Measurements from ENCODE around the gene CARD11. TPM values are rescaled to one million over a fixed set of nuclear protein-coding genes. Genes with fewer than 3 reads are reported as not detected.
A peak's percentile ranks its signal among the peaks of the same experiment; 100 is the strongest.

Gene CARD11
- total RNA-seq, 5 donors from 2014 or later (not counting 1 experiment from before 2014, with no cell fraction given) = 105 to 142 (median 132) TPM

DNA sequence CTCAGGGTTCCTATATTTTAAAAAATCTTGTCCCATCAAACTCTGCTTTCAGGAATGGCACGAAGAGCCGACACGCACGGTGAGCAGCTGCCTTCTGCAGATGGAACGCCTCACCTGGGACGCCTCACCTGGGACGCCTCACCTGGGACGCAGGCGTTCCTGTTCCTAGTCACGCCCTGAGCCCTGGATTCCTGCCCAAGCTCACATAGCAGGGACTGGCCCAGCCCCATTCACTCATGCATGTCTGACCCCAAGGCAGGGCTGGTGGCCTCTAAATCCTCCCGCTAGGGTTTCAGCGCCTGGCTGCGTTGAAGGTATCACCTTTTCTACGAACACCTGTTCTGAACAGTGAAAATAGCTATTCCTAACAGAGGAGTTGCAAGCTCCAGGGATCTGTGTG is 49.8 kb downstream of the CARD11 start:
- ATAC-seq (replicated peaks in 1 of 4) (no peak), DNase-seq (no peak)
- Histone ChIP-seq H3K27ac (ENCODE audit: low read length) (no peak overlapping the region), H3K4me3 (ENCODE audit: control insufficient read depth in 1 of 2, extremely low read depth in 1 of 2, low read length in 1 of 2) (no peak overlapping the region), H3K4me1 (ENCODE audit: control insufficient read depth in 1 of 2, extremely low read depth in 1 of 2, insufficient read depth in 2 of 2, low read length in 2 of 2) (no peaks in the 10 kb centered on the region), H3K36me3 (ENCODE audit: control insufficient read depth in 2 of 2, extremely low read depth in 1 of 2, insufficient read depth in 1 of 2, low read length in 1 of 2) (peaks cover 24 to 48% of the 10 kb centered on the region in 2 donors), H3K9me3 (peaks cover 3% of the 10 kb centered on the region), H3K27me3 (replicated peaks in 1 of 2; ENCODE audit: control insufficient read depth in 2 of 2, extremely low read depth in 1 of 2, insufficient read depth in 2 of 2, low read length in 1 of 2) (no peaks in the 10 kb centered on the region)
- 92% methylated on average over 12 of the region's 14 CpGs for WGBS (ENCODE audit: insufficient coverage)
- Mint-ChIP-seq H3K4me3 (no peak overlapping the region), H3K4me1 (peaks cover 6 to 38% (median 21%) of the 10 kb centered on the region in 3 donors), H3K27ac (no peak overlapping the region), H3K36me3 (peaks cover 68% of the 10 kb centered on the region), H3K9me3 (peaks cover 0 to 24% (median 12%) of the 10 kb centered on the region in 3 donors), H3K27me3 (no peaks in the 10 kb centered on the region)
- CTCF ChIA-PET = no interaction called here
- POLR2A ChIA-PET = no interaction called here

DNA sequence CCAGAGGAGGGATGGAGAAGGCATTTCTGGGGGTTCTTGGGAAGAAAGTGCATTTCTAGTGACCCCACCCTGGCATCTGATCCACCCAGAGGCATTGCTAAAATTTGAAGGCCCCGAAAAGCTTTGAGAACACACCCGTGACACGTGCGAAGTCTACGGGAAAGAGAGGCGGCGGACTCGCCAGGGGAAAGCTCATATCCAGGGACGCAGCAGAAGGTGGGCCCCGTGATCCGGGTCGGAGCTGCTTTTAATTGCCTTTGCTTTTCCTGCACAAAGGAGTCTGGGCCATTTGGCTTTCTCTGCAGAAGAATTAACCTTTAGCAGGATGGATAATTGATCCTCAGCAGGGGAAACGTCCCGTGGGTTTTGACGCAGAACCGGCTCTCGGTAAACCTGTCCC is 50.3 kb downstream of the CARD11 start:
- Mint-ChIP-seq H3K4me1 (peaks cover 9 to 41% (median 24%) of the 10 kb centered on the region in 3 donors), H3K9me3 (peaks cover 0 to 24% (median 12%) of the 10 kb centered on the region in 3 donors), H3K27ac (no peak overlapping the region), H3K36me3 (peaks cover 68% of the 10 kb centered on the region), H3K4me3 (no peak overlapping the region), H3K27me3 (no peaks in the 10 kb centered on the region)
- Histone ChIP-seq H3K36me3 (ENCODE audit: control insufficient read depth in 2 of 2, extremely low read depth in 1 of 2, insufficient read depth in 1 of 2, low read length in 1 of 2) (peaks cover 28 to 44% of the 10 kb centered on the region in 2 donors), H3K27me3 (replicated peaks in 1 of 2; ENCODE audit: control insufficient read depth in 2 of 2, extremely low read depth in 1 of 2, insufficient read depth in 2 of 2, low read length in 1 of 2) (no peaks in the 10 kb centered on the region), H3K4me3 (ENCODE audit: control insufficient read depth in 1 of 2, extremely low read depth in 1 of 2, low read length in 1 of 2) (no peak overlapping the region), H3K27ac (ENCODE audit: low read length) (no peak overlapping the region), H3K4me1 (ENCODE audit: control insufficient read depth in 1 of 2, extremely low read depth in 1 of 2, insufficient read depth in 2 of 2, low read length in 2 of 2) (peaks cover 0 to 2% of the 10 kb centered on the region in 2 experiments), H3K9me3 (peaks cover 3% of the 10 kb centered on the region)
- WGBS (ENCODE audit: insufficient coverage) = 91% methylated on average over 15 of the region's 17 CpGs
- ATAC-seq (replicated peaks in 1 of 4) = no peak
- no peak for DNase-seq
- CTCF ChIA-PET = no interaction called here
- POLR2A ChIA-PET = no interaction called here

DNA sequence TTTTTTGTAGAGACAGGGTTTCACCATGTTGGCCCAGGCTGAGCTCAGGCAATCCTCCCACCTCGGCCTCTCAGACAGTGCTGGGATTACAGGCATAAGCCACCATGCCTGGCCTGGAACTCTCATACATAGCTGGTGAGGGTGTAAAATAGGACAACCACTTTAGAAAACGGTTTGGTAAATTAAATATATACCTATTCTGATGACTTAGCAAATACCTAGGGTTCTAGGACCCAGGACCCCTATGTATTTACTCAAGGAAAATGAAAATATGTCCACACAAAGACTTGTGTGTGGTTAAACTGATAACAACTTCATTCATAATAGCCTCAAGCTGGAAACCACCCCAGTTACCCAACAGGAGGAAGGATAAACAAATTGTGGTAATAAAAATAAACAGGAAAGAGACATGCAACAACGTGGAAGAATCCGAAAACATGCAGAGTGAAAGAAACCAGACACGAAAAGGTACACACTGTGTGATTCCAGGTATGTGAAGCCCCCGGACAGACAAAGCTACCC is 52.7 kb downstream of the CARD11 start:
- DNase-seq (no peak), ATAC-seq (replicated peaks in 1 of 4) (no peak)
- ChIA-PET POLR2A (no interaction called here), CTCF (no interaction called here)
- peaks cover 69% of the 10 kb centered on the region for H3K36me3 Mint-ChIP-seq
- 78% methylated on average over 3 of the region's 6 CpGs for WGBS (ENCODE audit: insufficient coverage)
- Histone ChIP-seq H3K36me3 (ENCODE audit: control insufficient read depth in 2 of 2, extremely low read depth in 1 of 2, insufficient read depth in 1 of 2, low read length in 1 of 2) (peaks cover 26 to 36% of the 10 kb centered on the region in 2 donors), H3K27ac (ENCODE audit: low read length) (no peak overlapping the region), H3K27me3 (replicated peaks in 1 of 2; ENCODE audit: control insufficient read depth in 2 of 2, extremely low read depth in 1 of 2, insufficient read depth in 2 of 2, low read length in 1 of 2) (no peaks in the 10 kb centered on the region), H3K4me3 (ENCODE audit: control insufficient read depth in 1 of 2, extremely low read depth in 1 of 2, low read length in 1 of 2) (no peak overlapping the region), H3K9me3 (peaks cover 3% of the 10 kb centered on the region), H3K4me1 (ENCODE audit: control insufficient read depth in 1 of 2, extremely low read depth in 1 of 2, insufficient read depth in 2 of 2, low read length in 2 of 2) (peaks cover 0 to 3% of the 10 kb centered on the region in 2 experiments)
- H3K4me3 Mint-ChIP-seq = no peak overlapping the region
- peaks cover 0 to 24% (median 10%) of the 10 kb centered on the region in 3 donors for H3K9me3 Mint-ChIP-seq
- H3K27me3 Mint-ChIP-seq = no peaks in the 10 kb centered on the region
- peaks cover 25 to 48% (median 40%) of the 10 kb centered on the region in 3 donors for H3K4me1 Mint-ChIP-seq
- H3K27ac Mint-ChIP-seq = peak overlapping the region in 1 of 2 donors; percentile 52

DNA sequence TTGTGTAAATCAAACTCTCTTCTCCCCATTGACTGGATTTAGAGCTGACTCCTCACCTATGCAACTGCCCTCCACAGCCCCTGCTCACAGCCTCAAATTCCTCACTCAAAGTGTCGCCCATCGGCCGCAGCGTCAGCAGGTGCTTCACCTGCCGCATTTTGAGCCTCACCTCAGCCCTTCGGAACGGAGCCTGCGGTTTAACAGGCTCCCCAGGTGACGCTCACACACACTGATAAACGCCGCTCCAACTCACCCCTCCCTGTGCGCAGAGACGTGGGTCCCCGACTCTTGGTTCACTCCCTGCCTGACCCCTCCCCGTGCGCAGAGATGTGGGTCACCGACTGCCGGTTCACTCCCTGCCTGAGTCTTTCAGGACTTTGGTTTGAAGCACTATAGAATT is 57.1 kb downstream of the CARD11 start:
- peaks cover 3% of the 10 kb centered on the region for H3K9me3 ChIP-seq
- ChIA-PET POLR2A (no interaction called here), CTCF (no interaction called here)
- H3K9me3 Mint-ChIP-seq = peaks cover 0 to 4% (median 3%) of the 10 kb centered on the region in 3 donors
- no peak overlapping the region for H3K4me3 Mint-ChIP-seq
- H3K36me3 Mint-ChIP-seq = peaks cover 40% of the 10 kb centered on the region
- ATAC-seq (replicated peaks in 1 of 4) = no peak
- no peaks in the 10 kb centered on the region for H3K27me3 Mint-ChIP-seq
- no peak overlapping the region for H3K4me3 ChIP-seq (ENCODE audit: control insufficient read depth in 1 of 2, extremely low read depth in 1 of 2, low read length in 1 of 2)
- H3K27ac Mint-ChIP-seq = peak overlapping the region in 1 of 2 donors; percentile 61
- no peak overlapping the region for H3K27ac ChIP-seq (ENCODE audit: low read length)
- WGBS (ENCODE audit: insufficient coverage) = 90% methylated on average over 10 of the region's 18 CpGs
- DNase-seq = no peak
- H3K27me3 ChIP-seq (replicated peaks in 1 of 2; ENCODE audit: control insufficient read depth in 2 of 2, extremely low read depth in 1 of 2, insufficient read depth in 2 of 2, low read length in 1 of 2) = no peaks in the 10 kb centered on the region
- H3K4me1 Mint-ChIP-seq = peaks cover 68 to 72% (median 70%) of the 10 kb centered on the region in 3 donors
- H3K36me3 ChIP-seq (ENCODE audit: control insufficient read depth in 2 of 2, extremely low read depth in 1 of 2, insufficient read depth in 1 of 2, low read length in 1 of 2) = peaks cover 10 to 22% of the 10 kb centered on the region in 2 donors
- peaks cover 8 to 45% of the 10 kb centered on the region in 2 experiments for H3K4me1 ChIP-seq (ENCODE audit: control insufficient read depth in 1 of 2, extremely low read depth in 1 of 2, insufficient read depth in 2 of 2, low read length in 2 of 2)

DNA sequence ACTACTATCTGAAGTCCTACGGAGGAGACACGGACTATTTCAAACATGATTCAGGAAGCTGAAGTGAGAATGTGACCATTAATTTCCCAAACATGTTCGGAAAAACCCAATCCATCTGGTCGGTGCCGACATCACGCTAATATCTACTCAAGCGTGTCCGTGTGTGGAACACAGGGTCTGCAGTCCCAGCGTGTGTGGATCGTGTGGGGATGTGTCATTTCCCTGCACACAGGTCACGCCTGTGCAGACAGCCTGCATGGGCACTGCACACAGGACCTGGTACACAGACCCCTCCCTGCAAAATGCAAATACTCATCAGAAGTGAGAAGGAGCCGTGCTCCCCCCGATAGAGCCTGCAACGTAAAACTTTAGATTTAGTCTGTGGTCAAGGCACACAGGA is 57.8 kb downstream of the CARD11 start:
- Mint-ChIP-seq H3K4me1 (peaks cover 70 to 73% (median 73%) of the 10 kb centered on the region in 3 donors), H3K27ac (peak overlapping the region in 1 of 2 donors; percentile 82), H3K9me3 (peaks cover 0 to 3% (median 0%) of the 10 kb centered on the region in 3 donors), H3K36me3 (peaks cover 41% of the 10 kb centered on the region), H3K27me3 (no peaks in the 10 kb centered on the region), H3K4me3 (no peak overlapping the region)
- Histone ChIP-seq H3K4me3 (ENCODE audit: control insufficient read depth in 1 of 2, extremely low read depth in 1 of 2, low read length in 1 of 2) (no peak overlapping the region), H3K9me3 (peaks cover 3% of the 10 kb centered on the region), H3K27ac (ENCODE audit: low read length) (no peak overlapping the region), H3K36me3 (ENCODE audit: control insufficient read depth in 2 of 2, extremely low read depth in 1 of 2, insufficient read depth in 1 of 2, low read length in 1 of 2) (peaks cover 10 to 27% of the 10 kb centered on the region in 2 donors), H3K4me1 (ENCODE audit: control insufficient read depth in 1 of 2, extremely low read depth in 1 of 2, insufficient read depth in 2 of 2, low read length in 2 of 2) (peaks cover 13 to 52% of the 10 kb centered on the region in 2 experiments), H3K27me3 (replicated peaks in 1 of 2; ENCODE audit: control insufficient read depth in 2 of 2, extremely low read depth in 1 of 2, insufficient read depth in 2 of 2, low read length in 1 of 2) (no peaks in the 10 kb centered on the region)
- ATAC-seq (replicated peaks in 1 of 4) (no peak), DNase-seq (no peak)
- POLR2A ChIA-PET = no interaction called here
- CTCF ChIA-PET = interaction anchor here in 1 of 2 donors (1.0 kb wide), 1 partner anchor 54 kb away, joined by 5 read pairs; no protein-coding TSS in a partner anchor
- 100% methylated on average over 2 of the region's 14 CpGs for WGBS (ENCODE audit: insufficient coverage)

DNA sequence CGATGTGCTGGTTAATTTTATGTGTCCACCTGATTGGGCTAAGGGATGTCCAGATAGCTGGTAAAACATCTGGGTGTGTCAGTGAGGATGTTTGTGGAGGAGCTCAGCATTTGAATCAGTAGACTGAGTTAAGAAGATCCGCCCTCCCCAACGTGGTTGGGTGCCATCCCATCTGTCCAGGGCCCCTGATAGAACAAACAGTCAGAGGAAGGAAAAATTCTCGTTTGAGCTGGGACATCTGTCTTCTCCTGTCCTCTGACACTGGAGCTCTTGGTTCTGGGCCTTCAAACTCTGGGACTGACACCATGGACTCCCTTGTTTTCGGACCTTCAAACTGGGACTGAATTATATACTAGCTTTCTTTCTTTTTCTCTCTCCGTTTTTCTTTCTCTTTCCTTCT is 59.6 kb downstream of the CARD11 start:
- peak overlapping the region; percentile 83 for H3K27ac Mint-ChIP-seq
- Histone ChIP-seq H3K36me3 (ENCODE audit: control insufficient read depth in 2 of 2, extremely low read depth in 1 of 2, insufficient read depth in 1 of 2, low read length in 1 of 2) (peaks cover 8 to 37% of the 10 kb centered on the region in 2 donors), H3K27ac (ENCODE audit: low read length) (peak overlapping the region; percentile 65), H3K4me3 (ENCODE audit: control insufficient read depth in 1 of 2, extremely low read depth in 1 of 2, low read length in 1 of 2) (no peak overlapping the region), H3K4me1 (ENCODE audit: control insufficient read depth in 1 of 2, extremely low read depth in 1 of 2, insufficient read depth in 2 of 2, low read length in 2 of 2) (peaks cover 29 to 70% of the 10 kb centered on the region in 2 experiments), H3K9me3 (peaks cover under 1% of the 10 kb centered on the region), H3K27me3 (replicated peaks in 1 of 2; ENCODE audit: control insufficient read depth in 2 of 2, extremely low read depth in 1 of 2, insufficient read depth in 2 of 2, low read length in 1 of 2) (no peaks in the 10 kb centered on the region)
- 50% methylated on average over 2 of the region's 6 CpGs for WGBS (ENCODE audit: insufficient coverage)
- ATAC-seq (replicated peaks in 1 of 4) (no peak), DNase-seq (no peak)
- H3K27me3 Mint-ChIP-seq = no peaks in the 10 kb centered on the region
- no peaks in the 10 kb centered on the region for H3K9me3 Mint-ChIP-seq
- ChIA-PET POLR2A (interaction anchor here in 1 of 2 donors (0.6 kb wide), 1 partner anchor 20 kb away, joined by 4 read pairs; no protein-coding TSS in a partner anchor), CTCF (interaction anchor here in 1 of 2 donors (0.5 kb wide), 1 partner anchor 26 kb away, joined by 4 read pairs; no protein-coding TSS in a partner anchor)
- H3K4me3 Mint-ChIP-seq = peak overlapping the region in 1 of 3 donors; percentile 41
- peaks cover 33% of the 10 kb centered on the region for H3K36me3 Mint-ChIP-seq
- H3K4me1 Mint-ChIP-seq = peaks cover 83 to 88% (median 83%) of the 10 kb centered on the region in 3 donors

Measured in T-cell (primary cell).